HG03280 (cell line): ENCODE results near the gene DENND6A.

Experiments
- ATAC-seq: cut with Tn5 transposase; IDR thresholded peaks from one replicate; pipeline ENCODE4 v1.9.1; 2021; ENCODE audit warnings: mild to moderate bottlenecking, moderate library complexity; ENCODE audit not compliant: unreplicated experiment

The DENND6A gene

DNA sequence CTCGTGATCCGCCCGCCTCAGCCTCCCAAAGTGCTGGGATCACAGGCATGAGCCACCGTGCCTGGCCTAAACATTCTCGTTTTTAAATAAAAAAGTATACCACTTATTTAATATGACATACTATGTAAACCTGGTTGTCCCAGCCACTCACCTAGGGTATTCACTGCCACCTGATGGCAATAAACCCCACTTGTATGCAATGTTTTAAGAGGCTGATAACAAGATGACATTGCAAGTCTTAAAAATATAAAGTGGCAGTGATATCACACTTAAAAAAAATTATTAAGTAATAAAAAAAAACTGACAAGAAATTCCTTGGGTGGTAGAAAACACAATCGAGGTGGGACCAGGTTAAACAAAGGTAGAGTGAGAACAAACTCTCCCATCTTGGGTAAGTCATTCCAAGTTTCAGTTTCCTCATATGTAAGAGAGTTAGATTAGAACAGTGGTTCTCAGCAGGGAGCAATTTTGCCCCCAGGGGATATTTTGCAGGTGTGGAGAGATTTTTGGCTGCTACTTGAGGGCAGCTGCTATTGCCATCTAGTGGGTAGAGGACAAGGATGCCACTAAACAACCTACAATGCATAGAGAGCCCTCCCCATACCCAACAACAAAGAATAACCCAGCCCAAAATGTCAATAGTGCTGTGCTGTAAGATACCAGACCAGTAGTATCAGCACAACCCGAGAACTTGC, 110.3 kb downstream of the DENND6A start:
- no peak for ATAC-seq

DNA sequence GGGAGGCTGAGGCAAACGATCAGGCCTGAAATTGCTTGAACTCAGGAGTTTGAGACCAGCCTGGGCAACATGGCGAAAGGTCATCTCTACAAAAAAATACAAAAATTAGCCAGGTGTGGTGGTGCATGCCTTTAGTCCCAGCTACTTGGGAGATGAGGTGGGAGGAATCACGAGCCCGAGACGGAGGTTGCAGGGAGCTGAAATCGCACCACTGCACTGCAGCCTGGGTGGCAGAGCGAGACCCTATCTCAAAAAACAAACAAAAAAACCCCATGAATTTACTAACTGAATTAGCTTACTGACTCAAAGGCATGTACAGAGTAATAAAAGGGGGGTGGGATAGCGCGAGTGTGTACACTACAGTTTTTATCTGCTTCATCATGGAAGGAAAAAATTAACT, 115.1 kb downstream of the DENND6A start:
- ATAC-seq = no peak

DNA sequence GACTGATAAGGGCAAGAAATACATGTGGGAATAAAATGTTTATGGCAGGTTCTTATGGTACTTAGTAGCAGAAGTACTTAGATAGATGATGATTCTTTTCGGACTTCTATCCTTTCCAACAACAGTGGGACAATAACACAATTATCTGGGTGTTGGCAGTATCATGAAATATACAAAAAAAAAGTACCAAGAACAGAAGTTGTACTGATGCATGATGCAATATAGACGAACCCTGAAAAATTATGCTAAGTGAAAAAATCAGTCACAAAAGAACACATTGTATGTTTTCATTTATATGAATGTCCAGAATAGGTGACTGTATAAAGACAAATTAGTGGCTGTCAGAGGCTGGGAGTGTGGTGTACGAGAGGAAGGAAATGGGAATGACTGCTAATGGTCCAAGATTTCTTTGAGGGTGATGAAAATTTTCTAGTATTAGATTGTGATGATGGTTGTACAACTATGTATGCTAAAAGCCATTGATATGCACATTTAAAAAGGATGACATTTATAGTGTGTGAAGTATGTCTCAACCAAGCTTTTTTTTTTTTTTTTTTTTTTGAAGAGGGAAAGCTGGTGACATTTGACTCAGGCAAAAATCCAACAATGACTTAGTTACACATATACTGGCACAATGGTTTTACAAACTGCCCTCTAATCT, 116.8 kb downstream of the DENND6A start:
- ATAC-seq = no peak
